Jurkat, Clone E6-1 (cell line): ENCODE results near the gene WWOX.
"Not testable (repeated sequence)": the region's sequence is repeated elsewhere in the genome, so short reads cannot be mapped to it uniquely, and the experiment has no call there.

Experiments used
- DNase-seq: peaks from one replicate; pipeline ENCODE4 v3.0.0-alpha.2; 2011; ENCODE audit warnings: low read depth, low spot score
- H3K4me3 ChIP-seq: 2 replicates; pipeline ENCODE4 v1.5.1; 2011; ENCODE audit warnings: mild to moderate bottlenecking, low read length, control low read depth, moderate library complexity

WWOX gene

DNA sequence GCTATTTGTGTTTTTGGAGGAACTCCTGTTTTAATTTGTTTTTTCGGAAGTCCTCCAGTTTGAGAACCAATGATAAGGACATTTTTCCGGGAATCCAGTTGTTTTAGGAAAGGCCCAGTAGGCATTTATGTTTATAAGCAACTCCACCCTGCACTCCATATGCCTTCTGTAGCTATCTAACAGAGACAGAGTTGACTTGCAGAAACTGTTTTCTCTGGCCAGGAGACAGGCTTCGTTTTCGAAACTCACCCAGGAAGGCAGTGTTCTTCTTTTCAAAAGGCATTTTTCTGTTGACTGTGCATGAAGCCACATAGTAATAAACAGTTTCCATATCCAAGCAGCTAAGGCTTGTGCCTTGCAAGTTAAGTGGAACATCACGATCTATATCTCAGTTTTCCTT is 587.1 kb downstream of the WWOX start:
- DNase-seq = no peak
- no peak overlapping the region for H3K4me3 ChIP-seq

DNA sequence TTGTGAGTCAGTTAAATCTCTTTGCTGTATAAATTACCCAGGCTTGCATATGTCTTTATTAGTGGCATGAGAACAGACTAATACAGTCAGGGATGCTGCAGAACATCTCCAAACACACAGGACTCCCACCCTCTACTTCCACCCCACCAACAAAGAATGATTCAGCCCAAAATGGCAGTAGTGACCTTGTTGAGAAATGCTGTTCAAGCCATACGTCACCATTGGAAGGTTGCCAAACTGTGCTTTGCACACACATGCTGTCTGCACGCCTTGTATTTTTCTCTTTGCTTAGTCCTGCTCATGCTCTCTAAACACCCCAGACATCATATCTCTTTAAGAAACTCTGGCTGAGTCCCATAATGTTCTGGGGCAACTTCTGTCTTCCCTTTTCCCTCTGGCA is 589.6 kb downstream of the WWOX start:
- no peak for DNase-seq
- no peak overlapping the region for H3K4me3 ChIP-seq

DNA sequence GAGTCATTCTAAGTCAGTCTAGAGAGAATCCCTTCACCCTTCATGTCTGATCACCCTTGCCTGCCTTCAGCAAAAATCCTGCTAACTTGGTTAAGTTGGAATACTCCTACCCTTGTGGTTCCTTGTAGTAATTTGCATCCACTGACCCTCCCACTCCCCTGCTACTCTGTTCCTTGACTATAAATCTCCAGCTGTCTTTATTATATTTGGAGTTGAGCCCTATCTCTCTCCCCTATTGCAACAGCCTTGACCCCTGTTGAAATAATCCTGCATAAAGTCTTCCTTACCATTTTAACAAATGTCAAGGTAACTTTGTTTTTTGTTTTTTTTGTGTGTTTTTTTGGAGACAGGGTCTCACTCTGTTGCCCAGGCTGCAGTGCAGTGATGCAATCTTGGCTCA is 590.1 kb downstream of the WWOX start:
- no peak overlapping the region for H3K4me3 ChIP-seq
- DNase-seq = no peak

DNA sequence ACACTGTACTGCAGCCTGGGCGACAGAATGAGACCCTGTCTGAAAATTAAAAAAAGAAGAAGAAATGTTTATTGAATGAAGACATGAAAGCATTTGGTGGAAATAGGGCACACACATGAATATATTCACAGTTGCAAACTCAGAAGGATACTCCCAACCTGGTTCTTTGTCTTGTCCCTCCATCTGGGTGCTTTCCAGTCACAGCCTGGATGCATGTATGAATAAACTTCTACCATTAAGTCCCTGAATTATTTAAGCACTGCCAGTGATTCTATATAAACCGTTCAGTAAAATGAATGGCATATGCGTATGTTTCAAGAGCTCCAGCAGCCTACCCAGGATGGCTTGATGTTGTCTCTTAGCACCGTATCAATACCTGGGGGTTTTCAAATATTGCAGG is 591.1 kb downstream of the WWOX start:
- no peak overlapping the region for H3K4me3 ChIP-seq
- DNase-seq = no peak

DNA sequence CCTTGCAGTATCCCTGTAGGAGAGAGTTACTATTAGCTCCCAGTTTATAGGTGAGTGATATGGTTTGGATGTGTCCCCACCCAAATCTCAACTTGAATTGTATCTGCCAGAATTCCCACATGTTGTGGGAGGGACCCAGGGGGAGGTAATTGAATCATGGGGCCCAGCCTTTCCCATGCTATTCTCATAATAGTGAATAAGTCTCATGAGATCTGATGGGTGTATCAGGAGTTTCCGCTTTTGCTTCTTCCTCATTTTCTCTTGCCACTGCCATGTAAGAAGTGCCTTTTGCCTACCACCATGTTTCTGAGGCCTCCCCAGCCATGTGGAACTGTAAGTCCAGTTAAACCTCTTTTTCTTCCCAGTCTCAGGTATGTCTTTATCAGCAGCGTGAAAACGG is 592.3 kb downstream of the WWOX start:
- not testable (repeated sequence) for H3K4me3 ChIP-seq, DNase-seq

DNA sequence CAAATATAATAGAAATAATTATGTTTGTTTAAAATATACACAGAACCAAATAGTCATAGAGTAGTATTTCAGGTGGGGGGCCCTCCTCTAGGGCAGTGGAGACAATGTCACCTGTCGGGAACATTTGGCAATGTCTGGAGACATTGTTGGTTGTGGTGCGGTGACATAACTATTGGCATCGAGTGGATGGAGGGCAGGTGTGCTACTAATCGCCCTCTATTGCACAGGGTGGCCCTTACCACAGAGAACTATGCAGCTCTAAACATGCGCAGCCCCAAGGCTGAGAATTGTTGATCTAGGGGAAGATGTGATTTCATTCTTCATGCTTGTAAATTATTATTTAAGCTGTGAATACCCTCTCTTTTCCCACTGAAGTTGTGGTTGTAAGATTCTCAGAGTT is 594.0 kb downstream of the WWOX start:
- no peak for DNase-seq
- H3K4me3 ChIP-seq = no peak overlapping the region

DNA sequence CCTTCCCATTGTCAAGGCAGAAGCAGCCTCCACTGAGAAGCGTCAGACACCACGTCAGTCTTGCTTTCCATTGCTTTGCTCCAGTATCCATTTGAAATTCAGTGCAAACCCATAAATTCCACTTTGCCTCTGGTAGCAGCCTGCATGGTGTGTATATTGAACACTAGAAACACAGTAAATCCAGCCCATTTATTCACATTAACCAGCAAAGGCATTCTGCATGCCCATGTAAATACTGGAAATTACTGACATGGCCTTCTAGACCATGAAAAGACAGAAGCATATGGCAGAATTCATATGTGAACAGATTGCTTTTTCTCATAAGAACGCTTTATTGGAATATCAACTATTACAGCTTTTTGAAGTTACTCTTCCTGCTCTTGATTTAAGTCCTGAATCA is 595.0 kb downstream of the WWOX start:
- no peak overlapping the region for H3K4me3 ChIP-seq
- no peak for DNase-seq

DNA sequence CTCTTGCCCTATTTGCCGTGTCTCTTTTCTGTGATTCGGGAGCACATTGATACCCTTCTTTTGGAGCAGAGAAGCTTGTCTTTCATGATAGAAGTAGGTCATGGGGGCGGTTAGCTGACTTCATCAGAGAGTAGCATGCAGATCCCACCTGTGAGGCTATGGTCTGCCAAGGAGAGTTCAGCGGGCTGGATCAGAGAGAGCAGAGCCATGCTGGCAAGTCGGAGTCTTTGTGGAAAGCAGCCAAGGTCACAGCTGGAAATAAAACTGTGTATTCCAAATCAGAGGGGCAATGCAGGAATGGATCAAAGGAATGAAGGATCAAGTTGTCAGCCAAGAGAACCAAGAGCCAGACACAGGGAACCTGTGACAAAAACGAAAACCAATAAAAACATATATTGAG is 595.9 kb downstream of the WWOX start:
- DNase-seq = no peak
- H3K4me3 ChIP-seq = no peak overlapping the region

DNA sequence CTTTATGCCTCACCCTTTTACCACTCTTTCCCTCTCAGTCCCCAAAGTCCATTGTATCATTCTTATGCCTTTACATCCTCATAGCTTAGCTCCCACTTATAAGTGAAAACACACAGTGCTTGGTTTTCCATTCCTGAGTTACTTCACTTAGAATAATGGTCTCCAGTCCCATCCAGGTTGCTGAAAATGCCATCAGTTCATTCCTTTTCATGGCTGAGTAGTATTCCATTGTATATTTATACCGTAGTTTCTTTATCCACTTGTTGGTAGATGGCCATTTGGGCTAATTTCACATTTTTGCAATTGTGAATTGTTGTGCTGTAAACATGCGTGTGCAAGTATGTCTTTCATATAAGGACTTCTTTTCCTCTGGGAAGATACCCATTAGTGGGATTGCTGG is 597.3 kb downstream of the WWOX start:
- no peak overlapping the region for H3K4me3 ChIP-seq
- no peak for DNase-seq

DNA sequence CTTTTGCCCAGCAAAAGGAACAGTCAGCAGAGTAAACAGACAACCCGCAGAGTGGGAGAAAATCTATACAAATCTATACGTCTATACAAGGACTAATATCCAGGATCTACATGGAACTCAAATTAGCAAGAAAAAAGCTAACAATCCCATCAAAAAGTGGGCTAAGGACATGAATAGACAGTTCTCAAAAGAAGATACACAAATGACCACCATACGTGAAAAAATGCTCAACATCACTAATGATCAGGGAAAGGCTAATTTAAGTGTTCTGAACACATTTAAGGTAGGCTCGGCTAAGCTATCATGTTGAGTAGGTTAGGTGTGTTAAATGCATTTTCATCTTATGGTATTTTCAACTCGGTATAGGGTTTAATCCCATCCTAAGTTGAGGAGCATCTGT is 598.0 kb downstream of the WWOX start:
- no peak for DNase-seq

DNA sequence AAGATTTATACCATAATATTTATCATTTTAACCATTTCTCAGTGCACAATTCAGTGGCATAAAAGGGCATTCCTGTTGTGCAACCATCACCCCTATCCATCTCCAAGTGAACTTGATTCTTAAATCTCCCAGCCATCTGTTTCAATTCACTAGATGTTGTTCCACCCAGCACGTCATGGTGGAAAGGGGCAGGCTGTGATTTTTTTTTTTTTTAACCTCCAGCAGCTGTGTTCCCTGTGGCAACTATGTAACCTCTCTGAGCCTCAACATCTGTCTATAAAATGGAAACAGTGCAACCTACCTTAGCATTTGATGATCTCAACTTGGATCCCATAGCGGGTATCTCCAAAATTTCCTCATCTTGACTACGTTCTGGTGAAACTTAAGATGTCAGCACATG is 604.5 kb downstream of the WWOX start:
- H3K4me3 ChIP-seq = no peak overlapping the region
- DNase-seq = no peak

More for the DNA sequence above, 598.0 kb downstream of the WWOX start:
- H3K4me3 ChIP-seq = no peak overlapping the region

DNA sequence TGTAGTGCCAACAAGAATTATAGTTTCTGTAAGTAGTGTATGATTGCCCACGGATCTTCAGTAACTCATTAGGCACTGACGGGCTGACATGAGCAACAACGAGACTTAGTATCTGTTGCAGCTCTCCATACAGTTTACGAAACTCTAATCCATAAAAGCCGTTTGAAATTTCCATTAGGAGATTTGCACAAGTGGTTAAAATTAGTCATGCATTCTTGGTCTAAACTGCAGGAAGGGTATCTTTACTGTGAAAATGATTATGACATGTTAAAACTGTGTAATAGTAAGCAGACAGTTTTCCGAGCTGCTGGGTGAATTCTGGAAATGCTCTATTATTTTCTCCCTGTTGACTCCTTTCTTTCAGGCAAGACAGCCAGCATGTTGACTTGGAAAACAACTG is 605.0 kb downstream of the WWOX start:
- no peak for DNase-seq
- H3K4me3 ChIP-seq = no peak overlapping the region

DNA sequence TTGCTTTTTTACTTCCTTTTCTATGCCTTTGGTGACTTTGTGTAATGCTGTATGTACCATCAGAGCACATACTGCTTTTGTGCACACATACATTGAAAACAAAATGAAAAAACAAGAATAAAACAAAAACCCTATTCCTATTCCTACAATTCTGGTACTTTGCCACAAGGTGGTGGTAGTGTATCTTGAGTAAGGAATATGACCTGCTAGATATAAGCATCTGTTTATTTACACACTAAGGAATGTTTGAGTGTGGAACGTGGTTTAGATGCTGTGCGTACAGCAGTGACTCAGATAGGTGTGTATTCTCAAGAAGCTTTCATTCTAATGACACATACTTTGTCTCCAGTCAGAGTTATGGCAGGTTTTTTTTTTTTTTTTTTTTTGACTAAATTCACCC is 606.2 kb downstream of the WWOX start:
- H3K4me3 ChIP-seq = no peak overlapping the region
- DNase-seq = no peak

DNA sequence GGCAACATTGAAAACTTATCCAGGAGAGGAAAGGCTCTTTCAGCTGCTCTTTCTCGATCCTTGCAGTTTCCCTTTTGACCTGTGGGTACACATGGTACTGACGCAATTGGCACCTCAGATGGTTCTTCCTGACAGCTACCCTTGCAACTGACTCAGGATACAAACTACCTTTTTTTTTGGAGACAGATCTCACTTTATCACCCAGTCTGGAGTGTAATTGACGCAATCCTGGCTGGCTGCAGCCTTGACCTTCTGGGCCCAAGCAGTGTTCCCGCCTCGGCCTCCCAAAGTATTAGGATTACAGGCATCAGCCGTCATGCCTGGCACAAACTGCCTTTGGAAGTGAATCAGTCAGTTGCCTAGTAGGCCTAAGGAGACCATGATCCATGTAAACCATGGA is 607.2 kb downstream of the WWOX start:
- H3K4me3 ChIP-seq = no peak overlapping the region
- no peak for DNase-seq

DNA sequence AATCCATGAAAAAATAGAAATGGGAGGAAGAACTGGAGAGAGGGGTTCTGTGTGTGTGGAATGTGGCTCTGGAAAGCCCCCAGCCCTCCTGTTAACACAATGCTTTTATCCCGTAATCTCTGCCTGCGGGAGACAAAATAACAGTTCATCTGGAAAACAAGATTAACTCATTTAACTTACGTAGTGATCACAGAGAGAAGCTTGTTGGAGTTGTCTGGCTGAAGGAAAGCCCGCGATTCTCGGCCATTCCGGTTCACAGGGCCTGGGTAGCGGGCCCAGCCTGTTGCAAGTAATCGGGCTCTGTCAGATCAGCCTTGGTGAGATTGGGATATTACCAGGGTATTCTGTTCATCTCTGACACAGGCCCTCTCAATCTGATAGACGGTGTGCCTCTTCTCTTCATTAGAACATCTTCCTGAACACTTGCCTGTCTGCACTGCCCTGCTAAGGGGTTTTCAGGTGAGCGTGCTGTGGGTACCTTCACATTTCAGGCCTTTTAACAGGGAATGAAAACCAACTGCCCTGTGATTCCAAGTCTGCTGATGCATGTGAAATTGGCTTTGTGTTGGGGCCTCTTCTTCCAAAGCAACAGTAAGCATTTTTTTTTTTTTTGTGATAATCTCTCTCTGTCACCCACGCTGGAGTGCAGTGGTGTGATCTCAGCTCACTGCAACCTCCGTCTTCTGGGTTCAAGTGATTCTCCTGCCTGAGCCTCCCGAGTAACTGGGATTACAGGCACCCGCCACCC is 609.9 kb downstream of the WWOX start:
- no peak for DNase-seq
- H3K4me3 ChIP-seq = no peak overlapping the region

DNA sequence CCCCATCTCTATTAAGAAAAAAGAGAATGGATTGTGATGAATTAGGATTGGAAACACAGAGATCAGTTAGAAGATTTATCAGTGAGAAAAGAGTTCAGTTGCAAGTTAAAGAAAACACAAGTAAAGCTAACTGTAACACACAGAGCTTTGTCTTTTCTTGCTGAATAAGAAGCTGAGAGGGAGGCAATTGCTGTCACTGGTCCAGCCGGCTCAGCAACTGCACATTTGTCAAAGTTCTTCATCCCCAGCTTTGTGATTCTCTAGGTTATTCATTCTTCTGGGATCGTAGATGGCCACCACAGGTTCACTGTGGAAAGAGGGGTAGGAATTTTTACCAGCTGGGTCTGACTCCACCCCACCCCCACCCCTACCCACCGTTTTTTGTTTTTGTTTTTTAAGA is 615.7 kb downstream of the WWOX start:
- H3K4me3 ChIP-seq = no peak overlapping the region
- no peak for DNase-seq

DNA sequence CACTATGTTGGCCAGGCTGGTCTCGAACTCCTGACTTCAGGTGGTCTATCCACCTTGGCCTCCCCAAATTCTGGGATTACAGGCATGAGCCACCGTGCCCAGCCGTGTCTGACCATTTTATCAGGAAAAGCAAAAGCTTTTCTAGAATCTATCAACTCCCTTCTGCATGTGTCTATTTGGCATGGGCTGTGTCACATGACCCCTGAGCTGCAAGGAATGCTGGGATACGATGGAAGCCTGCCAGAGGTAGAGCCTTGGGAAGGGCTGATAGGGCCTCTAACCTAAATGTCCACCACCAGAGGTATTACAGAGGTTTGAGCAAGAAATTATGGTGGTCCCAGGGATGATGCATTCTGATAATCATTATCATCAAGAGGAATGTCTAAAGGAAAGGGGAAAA is 616.2 kb downstream of the WWOX start:
- DNase-seq = no peak
- H3K4me3 ChIP-seq = no peak overlapping the region

DNA sequence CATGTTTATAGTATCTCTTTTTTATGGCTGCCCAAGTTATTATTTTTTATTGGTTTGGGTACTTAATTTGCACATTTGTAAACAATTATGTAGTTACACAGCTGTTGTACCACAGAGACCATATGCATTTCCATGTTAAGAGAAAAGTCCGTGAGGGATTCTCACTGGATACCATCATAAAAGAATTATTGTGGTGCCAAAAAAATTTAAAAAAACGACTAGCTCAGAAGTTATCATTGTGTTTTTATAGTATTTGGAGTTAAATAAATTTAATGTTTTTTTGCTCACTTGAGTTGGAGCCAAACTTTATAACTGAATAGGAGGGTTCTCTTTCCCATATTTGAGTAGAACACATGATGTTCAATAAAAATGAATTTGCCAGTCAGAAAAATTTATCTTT is 618.7 kb downstream of the WWOX start:
- no peak overlapping the region for H3K4me3 ChIP-seq
- no peak for DNase-seq

DNA sequence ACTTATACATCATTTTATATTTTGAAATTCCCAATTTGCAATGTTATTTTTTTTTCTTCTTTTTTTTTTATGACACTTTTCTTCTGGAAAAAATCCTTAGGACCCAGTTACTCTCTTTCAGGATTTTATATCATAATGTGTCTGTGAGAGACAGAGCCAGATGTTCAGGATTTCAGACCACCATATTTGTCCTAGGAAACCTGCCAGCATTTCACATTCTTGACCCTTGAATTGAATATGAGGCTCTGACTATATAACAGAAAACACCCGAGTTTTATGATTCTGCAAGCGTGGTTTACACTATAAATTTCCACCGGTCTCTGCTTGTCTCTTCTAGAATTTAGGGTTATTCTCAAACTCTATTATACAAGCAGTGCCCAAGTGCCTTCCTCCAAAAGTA is 621.0 kb downstream of the WWOX start:
- no peak overlapping the region for H3K4me3 ChIP-seq
- DNase-seq = no peak

DNA sequence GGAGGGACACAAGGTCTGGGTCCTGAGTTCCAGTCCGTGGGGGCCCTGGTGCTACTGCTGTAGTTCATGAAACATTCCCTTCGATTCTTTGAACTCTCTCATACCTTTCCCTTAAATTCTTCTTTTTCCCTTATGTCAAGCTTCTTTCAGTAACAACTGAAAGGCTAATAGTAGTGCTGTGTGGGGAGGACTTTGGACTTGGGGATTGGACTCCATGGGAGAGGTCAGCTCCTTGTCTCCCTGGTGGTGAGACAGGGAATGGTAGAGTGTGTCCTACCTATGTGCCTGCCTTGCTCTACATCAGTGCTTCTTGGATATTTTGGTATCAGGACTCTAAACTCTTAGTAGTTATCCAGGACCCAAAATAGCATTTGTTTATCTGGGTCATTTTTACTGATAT is 628.1 kb downstream of the WWOX start:
- DNase-seq = no peak
- H3K4me3 ChIP-seq = no peak overlapping the region

DNA sequence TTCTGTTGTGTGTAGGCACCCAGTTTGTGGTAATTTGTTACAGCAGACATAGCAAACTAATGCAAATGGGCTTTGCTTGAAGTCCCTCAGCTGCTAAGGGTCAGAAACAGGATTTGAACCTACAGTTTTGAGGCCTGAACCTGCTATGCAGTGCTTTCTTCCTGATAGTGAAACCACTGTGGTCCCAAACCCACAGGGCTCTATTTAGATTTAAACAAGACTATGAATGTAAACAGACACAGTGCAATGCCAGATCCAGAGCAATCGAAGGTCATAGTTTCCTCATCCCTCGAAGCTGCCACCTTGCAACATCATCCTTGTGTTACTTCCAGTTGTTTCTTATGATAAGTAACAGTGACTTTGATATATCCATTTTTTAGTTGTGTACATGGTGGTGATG is 630.2 kb downstream of the WWOX start:
- DNase-seq = no peak
- no peak overlapping the region for H3K4me3 ChIP-seq

DNA sequence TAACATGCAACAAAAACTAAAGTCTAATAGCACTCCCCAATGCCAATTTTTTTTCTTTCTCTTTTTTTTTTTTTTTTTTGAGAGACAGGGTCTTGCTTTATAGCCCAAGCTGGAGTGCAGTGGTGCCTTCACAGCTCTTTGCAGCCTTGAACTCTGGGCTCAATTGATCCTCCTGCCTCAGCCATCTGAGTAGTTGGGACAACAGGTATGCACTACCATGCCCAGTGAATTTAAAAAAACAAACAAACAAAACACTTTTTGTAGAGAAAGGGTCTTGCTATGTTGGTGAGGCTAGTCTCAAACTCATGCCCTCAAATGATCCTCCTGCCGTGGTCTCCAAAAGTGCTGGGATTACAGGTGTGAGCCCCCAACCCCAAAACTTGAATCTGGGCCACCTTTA is 632.3 kb downstream of the WWOX start:
- no peak for DNase-seq
- H3K4me3 ChIP-seq = no peak overlapping the region
